SW 1271 (cell line): ENCODE data around the gene AHSP.
"Not testable (repeated sequence)": the region's sequence is repeated elsewhere in the genome, so short reads cannot be mapped to it uniquely, and the experiment has no call there.

Experiments used
- DNase-seq, 2 experiments: peaks; one replicate each; lab custom pipeline; 2025; lab: John Stamatoyannopoulos, UW

AHSP gene

GRCh38 chr16:31501226-31501965 is 26.3 kb upstream of the AHSP start:
- DNase-seq: no peak

GRCh38 chr16:31501966-31502348 is 25.7 kb upstream of the AHSP start:
- no peak for DNase-seq

- no peak for DNase-seq
Measured at GRCh38 chr16:31502981-31503380, 24.7 kb upstream of the AHSP start.

- DNase-seq: not testable (repeated sequence)
Measured at GRCh38 chr16:31503555-31503954, 24.1 kb upstream of the AHSP start.

- DNase-seq: no peak
Measured at GRCh38 chr16:31504159-31504558, 23.5 kb upstream of the AHSP start.

- no peak for DNase-seq
Measured at GRCh38 chr16:31505483-31505882, 22.2 kb upstream of the AHSP start.

- DNase-seq: no peak
Measured at GRCh38 chr16:31507617-31507928, 20.1 kb upstream of the AHSP start.

GRCh38 chr16:31507929-31508705 is 19.6 kb upstream of the AHSP start, which contains the start of gene RUSF1:
Gene RUSF1 (minus strand): TSS chr16:31508391. CDS start chr16:31508373, 18 bp downstream.
- peak; percentile 40 to 76 for DNase-seq

- DNase-seq: peak in 1 of 2 experiments; percentile 26
Measured at GRCh38 chr16:31508706-31509195, 18.9 kb upstream of the AHSP start.

GRCh38 chr16:31513126-31513525 is 14.6 kb upstream of the AHSP start:
- DNase-seq: no peak

- no peak for DNase-seq
Measured at GRCh38 chr16:31513884-31514283, 13.8 kb upstream of the AHSP start.

- DNase-seq: no peak
Measured at GRCh38 chr16:31517800-31518402, 9.8 kb upstream of the AHSP start.

GRCh38 chr16:31519759-31520431 is 7.8 kb upstream of the AHSP start:
- no peak for DNase-seq

- no peak for DNase-seq
Measured at GRCh38 chr16:31521368-31521767, 6.3 kb upstream of the AHSP start.

GRCh38 chr16:31522071-31522470 is 5.6 kb upstream of the AHSP start:
- DNase-seq: no peak

GRCh38 chr16:31523768-31524167 is 3.9 kb upstream of the AHSP start:
- DNase-seq: not testable (repeated sequence)

GRCh38 chr16:31525113-31525512 is 2.6 kb upstream of the AHSP start:
- no peak for DNase-seq

GRCh38 chr16:31528523-31529107 is 915 bp downstream of the AHSP start:
- no peak for DNase-seq

GRCh38 chr16:31529108-31529936 is 1.6 kb downstream of the AHSP start:
- no peak for DNase-seq

- no peak for DNase-seq
Measured at GRCh38 chr16:31529937-31530312, 2.2 kb downstream of the AHSP start.

GRCh38 chr16:31530405-31530804 is 2.7 kb downstream of the AHSP start:
- no peak for DNase-seq
